HepG2 (cell line): ENCODE results near the gene THRSP. TPM values are rescaled to one million over a fixed set of nuclear protein-coding genes. Genes with fewer than 3 reads are reported as not detected.

Experiments
- ATAC-seq: fragments of 200-7000 bp; cut with Tn5 transposase; 3 replicates; pipeline ENCODE4 v1.9.1; 2020; ENCODE audit warnings: mild to moderate bottlenecking, moderate library complexity
- BruUV-seq: library from RNA; stranded (reverse); fragments of 400-500 nt; replicated peaks from 2 replicates; lab custom pipeline; 2021; lab: Mats Ljungman, UMichigan
- CTCF ChIA-PET: fragments of 300-600 bp; formaldehyde crosslinking; extraction: SDS; loops from one replicate; lab custom pipeline; 2021; ENCODE audit warnings: low total read pairs, inconsistent platforms, low intra/inter-chr PET ratio; lab: Yijun Ruan, JAX
- POLR2A ChIA-PET: fragments of 350-600 bp; sonication (Branson Sonifier 250); formaldehyde crosslinking; loops from one replicate; lab custom pipeline; 2020; ENCODE audit warnings: antibody characterized with exemption, inconsistent platforms; lab: Yijun Ruan, JAX
- DNase-seq: peaks from one replicate; pipeline ENCODE4 v3.0.0-alpha.2; 2015; ENCODE audit warnings: low spot score
- FAIRE-seq: peaks from 3 replicates; lab custom pipeline; 2011; peaks lifted over from hg19 to GRCh38; lab: Jason Lieb, UNC
- H2AFZ ChIP-seq: one replicate; pipeline ENCODE4 v1.6.1; 2011; ENCODE audit warnings: low read length, inconsistent platforms
- H3K27ac ChIP-seq: fragments of 300-600 bp; 3 replicates; pipeline ENCODE4 v1.8.0; 2011; ENCODE audit warnings: mixed run types, mild to moderate bottlenecking, mixed read lengths, low read length, inconsistent platforms; ENCODE audit not compliant: insufficient read depth; ENCODE audit errors: extremely low read length
- H3K27me3 ChIP-seq, 2 experiments: fragments of 200-600 bp in 1 of 2; 2 replicates in 1 of 2; 3 replicates in 1 of 2; pipeline versions ENCODE4 v1.6.0 to v1.8.0; 2011; ENCODE audit warnings: low read length in 2 of 2, mild to moderate bottlenecking in 2 of 2, moderate library complexity in 2 of 2, inconsistent platforms in 1 of 2; ENCODE audit not compliant: insufficient read depth in 2 of 2, control insufficient read depth in 1 of 2
- H3K36me3 ChIP-seq, 2 experiments: fragments of 200-600 bp in 1 of 2; replicated peaks in 1 of 2; 2 replicates in 1 of 2; 3 replicates in 1 of 2; pipeline versions ENCODE4 v1.5.1 to v1.8.0; 2011; ENCODE audit warnings: low read length in 2 of 2, inconsistent platforms in 1 of 2; ENCODE audit not compliant: insufficient read depth in 2 of 2, control insufficient read depth in 1 of 2
- H3K4me1 ChIP-seq: 2 replicates; pipeline ENCODE4 v1.5.1; 2012; ENCODE audit warnings: low read length, inconsistent platforms; ENCODE audit not compliant: insufficient read depth
- H3K4me2 ChIP-seq: 2 replicates; pipeline ENCODE4 v1.6.0; 2011; ENCODE audit warnings: low read depth, low read length, inconsistent platforms
- H3K4me3 ChIP-seq, 3 experiments: fragments of 200-600 bp in 1 of 3; sonication (generic), shearing (Covaris generic) in 1 of 3; replicated peaks in 1 of 3; 2 replicates each; pipeline ENCODE4 v1.5.1; 2011 to 2016; ENCODE audit warnings: low read length in 3 of 3, inconsistent platforms in 2 of 3, low read depth in 2 of 3, mild to moderate bottlenecking in 2 of 3, control low read depth in 1 of 3, mixed read lengths in 1 of 3; ENCODE audit not compliant: insufficient read depth in 1 of 3
- H3K79me2 ChIP-seq: one replicate; pipeline ENCODE4 v1.6.1; 2011; ENCODE audit warnings: low read length, inconsistent platforms; ENCODE audit not compliant: insufficient read depth
- H3K9ac ChIP-seq: 2 replicates; pipeline ENCODE4 v1.6.0; 2011; ENCODE audit warnings: mild to moderate bottlenecking, low read depth, low read length, inconsistent platforms; ENCODE audit not compliant: insufficient read depth
- H3K9me3 ChIP-seq: 2 replicates; pipeline ENCODE4 v1.5.1; 2012; ENCODE audit warnings: mild to moderate bottlenecking, low read length
- H4K20me1 ChIP-seq: 2 replicates; pipeline ENCODE4 v1.6.0; 2011; ENCODE audit warnings: inconsistent platforms, mild to moderate bottlenecking, low read length, moderate library complexity; ENCODE audit not compliant: insufficient read depth
- EEA1 ChIP-seq: sonication (generic); formaldehyde crosslinking; IDR thresholded peaks from 2 replicates; pipeline ENCODE4 v1.5.1; 2020; ENCODE audit warnings: mild to moderate bottlenecking, missing genetic modification reagents, borderline replicate concordance
- FOXO4 ChIP-seq: sonication (generic); formaldehyde crosslinking; conservative IDR thresholded peaks from 2 replicates; pipeline ENCODE4 v1.8.1; 2023; ENCODE audit warnings: missing genetic modification reagents
- SMAD9 ChIP-seq: sonication (generic); formaldehyde crosslinking; IDR thresholded peaks from 2 replicates; pipeline ENCODE4 v1.5.1; 2020; ENCODE audit warnings: mild to moderate bottlenecking, missing genetic modification reagents
- ZBTB26 ChIP-seq: IDR thresholded peaks from 2 replicates; pipeline ENCODE4 v1.6.1; 2016; ENCODE audit warnings: missing compliant biosample characterization, missing genetic modification reagents, borderline replicate concordance
- ZFX ChIP-seq: sonication (generic); formaldehyde crosslinking; IDR thresholded peaks from 2 replicates; pipeline ENCODE4 v1.4.0; 2020; ENCODE audit warnings: mild to moderate bottlenecking, low read depth, missing genetic modification reagents, moderate library complexity
- ZKSCAN1 ChIP-seq: fragments of 150-350 bp; IDR thresholded peaks from 2 replicates; pipeline ENCODE4 v1.6.1; 2014; ENCODE audit warnings: low read length
- ZNF12 ChIP-seq: sonication (generic); formaldehyde crosslinking; IDR thresholded peaks from 2 replicates; pipeline ENCODE4 v1.5.0; 2020; ENCODE audit warnings: missing genetic modification reagents
- ZNF33B ChIP-seq: sonication (generic); formaldehyde crosslinking; IDR thresholded peaks from 2 replicates; pipeline ENCODE4 v1.5.1; 2020; ENCODE audit warnings: mild to moderate bottlenecking, missing genetic modification reagents
- ZNF652 ChIP-seq: IDR thresholded peaks from 2 replicates; pipeline ENCODE4 v1.6.1; 2016; ENCODE audit warnings: low read depth, borderline replicate concordance
- in situ Hi-C: cut with HindIII; loops from 2 replicates; pipeline ENCODE4 v1.10.0; 2017; ENCODE audit warnings: low pct_unique_long_range_greater_than_20kb; ENCODE audit not compliant: extremely low pct_ligation_motif_present
- intact Hi-C: fragments of 100-400 bp; cut with micrococcal nuclease; formaldehyde crosslinking; loops from one replicate; pipeline ENCODE4 v1.10.0; 2022; ENCODE audit not compliant: unreplicated experiment
- polyA plus RNA-seq, 8 experiments: library from polyadenylated mRNA; depleted of rRNA in 3 of 8; stranded (reverse) in 7 of 8; unstranded in 1 of 8; fragments of >200 nt; fragmentation: Illumina TruSeq in 4 of 8; extraction: Trizol in 4 of 8; gene quantifications; 2 replicates each; pipeline versions ENCODE4 v1.2.1 to v1.2.3, GENCODE V29; 2011 to 2016; ENCODE audit warnings: low read depth in 4 of 8, missing spikeins in 1 of 8, mixed read lengths in 1 of 8; ENCODE audit not compliant: insufficient read depth in 1 of 8
- total RNA-seq, 5 experiments: library from RNA; depleted of rRNA; stranded (reverse); fragments of >200 nt; fragmentation: Illumina TruSeq; extraction: Trizol; gene quantifications; 2 replicates each; pipeline ENCODE4 v1.2.3, GENCODE V29; 2016; ENCODE audit warnings: low read depth in 1 of 5

The THRSP gene
- total and polyA plus RNA-seq, 2 of the 13 experiments (the other 11 are each of a cell fraction or from before 2014, with no cell fraction given): 0.13 to 0.58 TPM

- TF ChIP-seq FOXO4 (no peak), ZNF33B (no peak), SMAD9 (CRISPR knock-in tag) (0 out of 2 replicates have a peak, but pooled peaks have one; percentile 47), ZNF12 (no peak), ZKSCAN1 (peak; percentile 78; the same call in 1 of the 2 replicates), EEA1 (no peak)
- TF ChIP-seq, all 625 proteins: peak for 2
Measured at GRCh38 chr11:78031629-78032028, 32.0 kb upstream of the THRSP start (continued).

- ChIA-PET POLR2A (interaction anchor here (1.2 to 1.4 kb wide), 2 partner anchors 11 to 37 kb away, joined by 3 to 6 read pairs; partner anchors contain the start of gene INTS4), CTCF (no interaction called here)
- Histone ChIP-seq H4K20me1 (no peaks in the 10 kb centered on the region), H3K9ac (peak overlapping the region; percentile 7), H3K4me3 (peak overlapping the region in 1 of 3 experiments; percentile 12; a peak in 1 of 6 replicates), H3K4me1 (peaks cover 87% of the 10 kb centered on the region), H2AFZ (peak overlapping the region; percentile 25), H3K79me2 (no peaks in the 10 kb centered on the region), H3K27ac (no peak overlapping the region), H3K36me3 (no peaks in the 10 kb centered on the region), H3K27me3 (no peaks in the 10 kb centered on the region), H3K4me2 (peak overlapping the region; percentile 69), H3K9me3 (no peaks in the 10 kb centered on the region)
- BruUV-seq: no TSS peak
- FAIRE-seq: no peak
- intact Hi-C loops (no loop called here), in situ Hi-C loops (no loop called here)
- ATAC-seq: no peak
- TF ChIP-seq ZNF652 (CRISPR knock-in tag) (peak; percentile 92), ZFX (no peak), ZBTB26 (CRISPR knock-in tag) (peak; percentile 98)
- DNase-seq: no peak
Measured at GRCh38 chr11:78032090-78032489, 31.6 kb upstream of the THRSP start.
